ENCODE results near the gene SALL4. TPM values are rescaled to one million over a fixed set of nuclear protein-coding genes. Genes with fewer than 3 reads are reported as not detected.
A peak's percentile ranks its signal among the peaks of the same experiment; 100 is the strongest.

SALL4 gene
- total RNA-seq, 2 donors from 2014 or later: not detected

GRCh38 chr20:51807720-51808250 is 5.5 kb upstream of the SALL4 start:
- TF ChIP-seq CTCF (IDR thresholded peaks at IDR 0.05): no peak
- Histone ChIP-seq H3K36me3 (no peaks in the 10 kb centered on the region), H3K4me1 (no peaks in the 10 kb centered on the region), H3K9me3 (no peaks in the 10 kb centered on the region), H3K4me3 (no peak overlapping the region), H3K27ac (no peak overlapping the region), H3K27me3 (no peaks in the 10 kb centered on the region)
- no peak for DNase-seq (ENCODE audit: low spot score)

- H3K9me3 ChIP-seq: no peaks in the 10 kb centered on the region
- no peaks in the 10 kb centered on the region for H3K36me3 ChIP-seq
- peaks cover 7 to 24% of the 10 kb centered on the region in 2 donors for H3K27me3 ChIP-seq
- H3K4me3 ChIP-seq: no peak overlapping the region
- H3K4me1 ChIP-seq: peaks cover 0 to 26% of the 10 kb centered on the region in 2 donors
- TF ChIP-seq CTCF (IDR thresholded peaks at IDR 0.05): no peak
- H3K27ac ChIP-seq: no peak overlapping the region
- DNase-seq (ENCODE audit: low spot score): no peak
Observed at GRCh38 chr20:51804754-51805153, 2.4 kb upstream of the SALL4 start.

GRCh38 chr20:51803148-51803854 is 980 bp upstream of the SALL4 start:
- H3K27me3 ChIP-seq: peaks cover 7 to 29% of the 10 kb centered on the region in 2 donors

GRCh38 chr20:51801823-51802123 is 548 bp downstream of the SALL4 start:
- Histone ChIP-seq H3K27ac (no peak overlapping the region), H3K36me3 (no peaks in the 10 kb centered on the region), H3K9me3 (no peaks in the 10 kb centered on the region), H3K4me3 (peak overlapping the region in 1 of 2 donors; percentile 48), H3K27me3 (peaks cover 7 to 29% of the 10 kb centered on the region in 2 donors), H3K4me1 (peaks cover 0 to 26% of the 10 kb centered on the region in 2 donors)
- no peak for TF ChIP-seq CTCF (IDR thresholded peaks at IDR 0.05)
- DNase-seq (ENCODE audit: low spot score): no peak

More at GRCh38 chr20:51803148-51803854, 980 bp upstream of the SALL4 start:
- H3K27ac ChIP-seq: no peak overlapping the region
- H3K36me3 ChIP-seq: no peaks in the 10 kb centered on the region
- no peak for DNase-seq (ENCODE audit: low spot score)
- TF ChIP-seq CTCF (IDR thresholded peaks at IDR 0.05): no peak
- H3K4me1 ChIP-seq: peaks cover 0 to 26% of the 10 kb centered on the region in 2 donors
- no peaks in the 10 kb centered on the region for H3K9me3 ChIP-seq
- H3K4me3 ChIP-seq: no peak overlapping the region

GRCh38 chr20:51801122-51801822 is 1.0 kb downstream of the SALL4 start:
- no peak overlapping the region for H3K27ac ChIP-seq
- peak overlapping the region; percentile 20 to 48 for H3K4me3 ChIP-seq
- H3K4me1 ChIP-seq: peaks cover 0 to 26% of the 10 kb centered on the region in 2 donors
- no peaks in the 10 kb centered on the region for H3K9me3 ChIP-seq
- no peak for DNase-seq (ENCODE audit: low spot score)
- TF ChIP-seq CTCF (IDR thresholded peaks at IDR 0.05): no peak
- H3K27me3 ChIP-seq: peaks cover 7 to 29% of the 10 kb centered on the region in 2 donors
- no peaks in the 10 kb centered on the region for H3K36me3 ChIP-seq

All from right atrium auricular region (tissue), 2 donors.